Bronchial epithelial cell (primary cell): Measurements from ENCODE around the gene SLC28A1. TPM values are rescaled to one million over a fixed set of nuclear protein-coding genes. Genes with fewer than 3 reads are reported as not detected.
A peak's percentile ranks its signal among the peaks of the same experiment; 100 is the strongest.

Experiments
- DNase-seq: peaks from one replicate; pipeline ENCODE4 v3.0.0-alpha.2; 2010; ENCODE audit warnings: low read depth
- FAIRE-seq: peaks from 2 replicates; lab custom pipeline; 2011; peaks lifted over from hg19 to GRCh38; lab: Jason Lieb, UNC
- H3K27me3 ChIP-seq: 2 replicates; pipeline ENCODE4 v1.5.1; 2011; ENCODE audit warnings: low read length; ENCODE audit not compliant: control insufficient read depth, insufficient read depth
- H3K36me3 ChIP-seq: 2 replicates; pipeline ENCODE4 v1.5.1; 2011; ENCODE audit warnings: low read length; ENCODE audit not compliant: control insufficient read depth, insufficient read depth
- H3K4me3 ChIP-seq: 2 replicates; pipeline ENCODE4 v1.5.1; 2011; ENCODE audit warnings: mild to moderate bottlenecking, low read depth, low read length, control low read depth
- CTCF ChIP-seq: IDR thresholded peaks from 2 replicates; pipeline ENCODE4 v1.5.1; 2011; ENCODE audit warnings: mild to moderate bottlenecking, moderate library complexity, low read length, control low read depth, inconsistent platforms; ENCODE audit not compliant: insufficient read depth, severe bottlenecking
- total RNA-seq: library from RNA; depleted of rRNA; stranded (reverse); fragments of >200 nt; gene quantifications from 2 replicates; pipeline ENCODE4 v1.2.1, GENCODE V29; 2014

The SLC28A1 gene
- total RNA-seq, 1 donor from 2014 or later = not detected

GRCh38 chr15:84949043-84949442 lies 64.6 kb downstream of the SLC28A1 start:
- no peak for TF ChIP-seq CTCF
- DNase-seq = no peak
- Histone ChIP-seq H3K36me3 (no peaks in the 10 kb centered on the region), H3K27me3 (no peaks in the 10 kb centered on the region), H3K4me3 (no peak overlapping the region)
- no peak for FAIRE-seq

GRCh38 chr15:84949845-84950569 lies 65.5 kb downstream of the SLC28A1 start:
- Histone ChIP-seq H3K4me3 (no peak overlapping the region), H3K36me3 (no peaks in the 10 kb centered on the region), H3K27me3 (no peaks in the 10 kb centered on the region)
- DNase-seq (no peak), FAIRE-seq (no peak)
- no peak for TF ChIP-seq CTCF

GRCh38 chr15:84950570-84951111 lies 66.2 kb downstream of the SLC28A1 start:
- H3K4me3 ChIP-seq = no peak overlapping the region
- no peaks in the 10 kb centered on the region for H3K36me3 ChIP-seq
- no peaks in the 10 kb centered on the region for H3K27me3 ChIP-seq
- FAIRE-seq (no peak), DNase-seq (no peak)
- TF ChIP-seq CTCF = no peak

- TF ChIP-seq CTCF = no peak
- H3K36me3 ChIP-seq = no peaks in the 10 kb centered on the region
- no peak for DNase-seq
- H3K4me3 ChIP-seq = no peak overlapping the region
- FAIRE-seq = no peak
- H3K27me3 ChIP-seq = no peaks in the 10 kb centered on the region
Measured at GRCh38 chr15:84951736-84952135, 67.3 kb downstream of the SLC28A1 start.

GRCh38 chr15:84953136-84953535 lies 68.7 kb downstream of the SLC28A1 start:
- DNase-seq (peak; percentile 46), FAIRE-seq (no peak)
- H3K4me3 ChIP-seq = no peak overlapping the region
- no peak for TF ChIP-seq CTCF
- no peaks in the 10 kb centered on the region for H3K27me3 ChIP-seq
- no peaks in the 10 kb centered on the region for H3K36me3 ChIP-seq

GRCh38 chr15:84953726-84954125 lies 69.3 kb downstream of the SLC28A1 start:
- Histone ChIP-seq H3K27me3 (no peaks in the 10 kb centered on the region), H3K36me3 (no peaks in the 10 kb centered on the region), H3K4me3 (no peak overlapping the region)
- DNase-seq (no peak), FAIRE-seq (no peak)
- TF ChIP-seq CTCF = no peak
